ENCODE data around the gene GUCA2B. TPM values are rescaled to one million over a fixed set of nuclear protein-coding genes. Genes with fewer than 3 reads are reported as not detected.
A peak's percentile ranks its signal among the peaks of the same experiment; 100 is the strongest.

GUCA2B gene
- total RNA-seq, 1 experiment from 2014 or later: not detected

DNA sequence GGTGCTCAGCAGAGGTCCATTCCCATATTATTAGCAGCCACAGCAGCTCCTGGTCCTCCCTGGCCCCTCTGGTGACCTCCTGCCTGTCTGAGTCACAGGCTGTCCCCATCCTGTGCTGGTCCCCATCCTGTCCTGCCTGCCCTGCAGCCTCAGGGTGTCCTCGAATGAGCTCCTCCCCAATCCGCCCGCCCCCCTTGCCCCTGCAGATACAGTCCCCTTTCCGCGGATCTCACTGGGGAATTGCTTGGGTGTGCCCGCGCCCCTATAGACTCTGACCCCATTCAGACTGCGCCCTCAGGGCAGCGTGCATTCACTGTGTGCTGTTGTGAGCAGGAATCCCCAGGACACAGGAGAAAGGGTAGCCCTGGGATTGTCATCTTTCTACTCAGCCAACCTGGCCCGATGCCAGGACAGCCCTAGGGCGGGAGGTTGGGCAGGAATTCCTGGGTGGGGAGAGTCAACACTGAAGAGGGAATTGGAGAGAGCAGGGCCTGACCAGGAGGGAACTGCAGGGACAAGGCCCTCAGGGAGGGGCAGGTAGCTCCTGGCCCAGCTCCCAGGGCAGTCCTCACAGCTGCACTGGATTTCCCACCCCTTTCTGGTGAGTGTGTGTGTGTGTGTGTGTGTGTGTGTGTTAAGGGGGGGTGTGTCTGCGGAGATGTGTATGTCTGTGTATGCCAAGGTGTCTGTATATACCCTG lies 12.5 kb downstream of the GUCA2B start:
- no peak overlapping the region for H3K9ac ChIP-seq (ENCODE audit: low read length)
- H3K4me3 ChIP-seq (ENCODE audit: low read length): no peak overlapping the region
- H3K4me2 ChIP-seq (ENCODE audit: low read depth, low read length, poor library complexity, severe bottlenecking): no peak overlapping the region
- no peak for DNase-seq
- H3K79me2 ChIP-seq (ENCODE audit: low read length): no peaks in the 10 kb centered on the region
- no peaks in the 10 kb centered on the region for H3K9me3 ChIP-seq (ENCODE audit: low read length)
- 0 out of 2 replicates have a peak, but pooled peaks cover 3% of the 10 kb centered on the region for H3K27me3 ChIP-seq (ENCODE audit: low read length)
- H3K27ac ChIP-seq (ENCODE audit: low read length): no peak overlapping the region
- H3K9me2 ChIP-seq (replicated peaks; ENCODE audit: insufficient read depth, low read length): no peaks in the 10 kb centered on the region
- no peak overlapping the region for H2AFZ ChIP-seq (ENCODE audit: low read length)
- no peaks in the 10 kb centered on the region for H4K20me1 ChIP-seq (ENCODE audit: insufficient read depth, low read depth, low read length)
- no peaks in the 10 kb centered on the region for H3K36me3 ChIP-seq (ENCODE audit: insufficient read depth, low read length)
- H3K4me1 ChIP-seq (ENCODE audit: low read length): no peaks in the 10 kb centered on the region

DNA sequence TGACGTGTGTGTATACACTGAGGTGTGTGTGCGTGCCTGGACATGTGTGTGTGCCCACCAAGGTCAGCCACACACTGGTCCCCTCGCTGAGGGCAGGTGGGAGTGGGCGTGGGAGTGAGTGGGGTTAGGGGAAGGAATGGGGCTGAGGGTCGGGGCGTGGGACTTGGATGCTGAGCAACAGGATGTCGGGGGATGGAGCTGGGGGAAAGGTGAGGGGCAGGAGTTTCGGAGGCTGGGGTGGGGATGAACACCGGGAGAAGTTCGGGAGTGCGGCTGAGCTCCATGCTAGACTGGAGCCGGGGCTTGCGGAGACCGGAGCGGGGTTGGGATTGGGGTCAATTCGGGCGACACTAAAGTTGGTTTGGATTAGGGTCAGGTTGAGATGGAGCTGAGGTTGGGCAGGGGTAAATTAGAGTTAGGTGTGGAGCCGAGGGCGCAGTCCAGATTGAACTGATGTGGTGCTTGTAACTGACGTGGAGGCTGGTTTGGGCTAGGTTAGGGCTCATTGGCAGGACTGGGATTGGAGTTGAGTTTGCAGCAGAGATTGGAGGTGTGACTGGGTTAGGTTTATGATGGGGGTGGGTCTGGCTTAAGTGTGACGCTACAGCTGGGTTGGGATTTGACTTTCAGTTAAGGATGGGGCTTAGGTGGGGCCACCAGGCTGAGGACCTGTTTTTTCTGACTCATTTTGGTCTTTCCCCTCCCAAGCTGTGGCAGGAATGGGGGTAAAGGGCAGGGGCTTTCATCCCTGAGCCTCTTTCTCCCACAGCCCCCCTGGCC lies 14.6 kb downstream of the GUCA2B start:
- H3K27ac ChIP-seq (ENCODE audit: low read length): no peak overlapping the region
- H3K79me2 ChIP-seq (ENCODE audit: low read length): no peaks in the 10 kb centered on the region
- H3K27me3 ChIP-seq (ENCODE audit: low read length): no peaks in the 10 kb centered on the region
- 0 out of 2 replicates have a peak, but pooled peaks cover 2% of the 10 kb centered on the region for H4K20me1 ChIP-seq (ENCODE audit: insufficient read depth, low read depth, low read length)
- no peaks in the 10 kb centered on the region for H3K9me2 ChIP-seq (replicated peaks; ENCODE audit: insufficient read depth, low read length)
- H3K4me3 ChIP-seq (ENCODE audit: low read length): no peak overlapping the region
- H3K36me3 ChIP-seq (ENCODE audit: insufficient read depth, low read length): no peaks in the 10 kb centered on the region
- no peak overlapping the region for H3K4me2 ChIP-seq (ENCODE audit: low read depth, low read length, poor library complexity, severe bottlenecking)
- H3K9ac ChIP-seq (ENCODE audit: low read length): no peak overlapping the region
- DNase-seq: no peak
- H3K4me1 ChIP-seq (ENCODE audit: low read length): no peaks in the 10 kb centered on the region
- no peak overlapping the region for H2AFZ ChIP-seq (ENCODE audit: low read length)
- no peaks in the 10 kb centered on the region for H3K9me3 ChIP-seq (ENCODE audit: low read length)

DNA sequence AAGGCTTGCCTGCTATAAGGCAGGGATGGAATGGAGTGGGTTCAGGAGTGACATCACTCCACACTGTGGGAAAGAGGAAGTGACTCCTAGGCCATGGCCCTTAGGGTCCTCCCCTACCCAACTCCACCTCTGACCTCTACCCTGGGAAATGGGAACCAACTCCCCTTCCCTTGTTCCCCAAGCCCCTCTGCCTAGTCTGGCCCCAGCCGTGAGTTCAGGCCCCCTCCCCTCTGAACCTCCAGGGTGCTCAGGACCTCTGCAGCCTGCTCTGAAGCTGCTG lies 15.1 kb downstream of the GUCA2B start:
- Histone ChIP-seq H4K20me1 (ENCODE audit: insufficient read depth, low read depth, low read length) (0 out of 2 replicates have a peak, but pooled peaks cover 5% of the 10 kb centered on the region), H3K36me3 (ENCODE audit: insufficient read depth, low read length) (no peaks in the 10 kb centered on the region), H2AFZ (ENCODE audit: low read length) (no peak overlapping the region), H3K4me2 (ENCODE audit: low read depth, low read length, poor library complexity, severe bottlenecking) (no peak overlapping the region), H3K9me2 (replicated peaks; ENCODE audit: insufficient read depth, low read length) (no peaks in the 10 kb centered on the region), H3K79me2 (ENCODE audit: low read length) (no peaks in the 10 kb centered on the region), H3K4me3 (ENCODE audit: low read length) (no peak overlapping the region), H3K9ac (ENCODE audit: low read length) (no peak overlapping the region), H3K4me1 (ENCODE audit: low read length) (no peaks in the 10 kb centered on the region), H3K9me3 (ENCODE audit: low read length) (no peaks in the 10 kb centered on the region), H3K27ac (ENCODE audit: low read length) (no peak overlapping the region), H3K27me3 (ENCODE audit: low read length) (no peaks in the 10 kb centered on the region)
- peak; percentile 49 for DNase-seq

DNA sequence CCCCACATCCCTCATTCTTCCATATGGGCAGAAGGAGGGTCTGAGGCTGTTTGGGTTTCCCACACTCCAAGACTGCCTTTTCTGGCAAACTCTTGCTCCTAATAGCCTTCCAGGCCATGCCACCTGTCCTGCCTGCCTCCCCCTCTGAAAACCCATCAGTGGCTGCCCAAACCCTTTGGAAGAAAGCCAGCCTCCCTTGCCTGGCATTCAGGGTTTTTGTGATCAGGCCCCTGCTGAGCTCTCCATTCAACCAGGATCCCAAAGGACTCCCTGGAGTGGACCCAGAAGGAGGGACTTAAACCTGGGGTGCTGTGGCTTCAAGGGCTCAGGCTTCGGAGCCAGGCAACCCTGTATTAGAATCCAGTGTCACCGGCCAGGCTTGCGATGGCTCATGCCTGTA lies 15.6 kb downstream of the GUCA2B start:
- no peak overlapping the region for H3K4me3 ChIP-seq (ENCODE audit: low read length)
- H3K27me3 ChIP-seq (ENCODE audit: low read length): no peaks in the 10 kb centered on the region
- H3K9me3 ChIP-seq (ENCODE audit: low read length): no peaks in the 10 kb centered on the region
- DNase-seq: no peak
- H2AFZ ChIP-seq (ENCODE audit: low read length): no peak overlapping the region
- no peaks in the 10 kb centered on the region for H3K4me1 ChIP-seq (ENCODE audit: low read length)
- no peak overlapping the region for H3K9ac ChIP-seq (ENCODE audit: low read length)
- H3K36me3 ChIP-seq (ENCODE audit: insufficient read depth, low read length): no peaks in the 10 kb centered on the region
- H4K20me1 ChIP-seq (ENCODE audit: insufficient read depth, low read depth, low read length): 0 out of 2 replicates have a peak, but pooled peaks cover 5% of the 10 kb centered on the region
- no peak overlapping the region for H3K27ac ChIP-seq (ENCODE audit: low read length)
- no peaks in the 10 kb centered on the region for H3K9me2 ChIP-seq (replicated peaks; ENCODE audit: insufficient read depth, low read length)
- H3K4me2 ChIP-seq (ENCODE audit: low read depth, low read length, poor library complexity, severe bottlenecking): no peak overlapping the region
- no peaks in the 10 kb centered on the region for H3K79me2 ChIP-seq (ENCODE audit: low read length)

DNA sequence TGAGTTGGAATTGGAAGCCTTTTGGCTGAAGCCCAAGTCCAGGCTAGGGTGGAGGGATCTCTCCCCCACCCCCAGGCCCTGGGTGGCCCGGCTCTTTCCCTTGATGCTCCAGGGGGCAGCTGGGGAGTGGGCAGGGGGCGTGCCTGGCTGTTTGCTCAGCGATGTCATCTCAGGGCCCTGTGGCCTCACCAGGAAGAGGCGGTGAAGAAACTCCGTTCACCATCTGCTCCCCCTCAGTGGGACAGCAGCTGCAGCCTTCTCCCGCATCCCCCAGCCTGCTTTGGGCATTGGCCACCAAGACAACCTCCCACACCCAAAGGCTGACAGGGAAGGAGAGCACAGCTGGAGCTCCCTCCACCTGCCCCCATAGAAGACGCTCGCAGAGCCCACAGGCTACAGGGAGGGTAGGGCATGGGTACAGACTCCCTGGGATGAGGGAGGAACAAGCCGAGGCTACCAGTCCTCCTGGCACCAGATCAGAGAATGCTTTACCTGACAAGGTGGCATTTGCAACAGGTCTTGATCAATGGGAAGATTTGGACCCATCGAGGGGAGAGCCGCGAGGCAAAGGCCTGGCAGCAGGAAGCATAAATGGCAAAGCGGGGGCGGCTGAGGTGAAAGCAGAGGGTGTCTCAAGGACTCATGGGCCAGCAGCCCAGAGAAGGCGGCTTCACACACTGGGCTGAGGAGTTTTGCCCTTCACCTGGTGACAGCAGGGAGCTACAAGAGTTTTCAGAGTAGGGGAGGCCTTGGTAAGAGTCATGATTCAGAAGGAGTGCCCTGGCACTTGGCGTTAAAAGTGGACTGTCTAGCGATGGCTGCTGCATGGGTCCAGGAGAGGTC lies 17.8 kb downstream of the GUCA2B start:
- H3K4me3 ChIP-seq (ENCODE audit: low read length): no peak overlapping the region
- no peaks in the 10 kb centered on the region for H3K9me3 ChIP-seq (ENCODE audit: low read length)
- H3K36me3 ChIP-seq (ENCODE audit: insufficient read depth, low read length): no peaks in the 10 kb centered on the region

DNA sequence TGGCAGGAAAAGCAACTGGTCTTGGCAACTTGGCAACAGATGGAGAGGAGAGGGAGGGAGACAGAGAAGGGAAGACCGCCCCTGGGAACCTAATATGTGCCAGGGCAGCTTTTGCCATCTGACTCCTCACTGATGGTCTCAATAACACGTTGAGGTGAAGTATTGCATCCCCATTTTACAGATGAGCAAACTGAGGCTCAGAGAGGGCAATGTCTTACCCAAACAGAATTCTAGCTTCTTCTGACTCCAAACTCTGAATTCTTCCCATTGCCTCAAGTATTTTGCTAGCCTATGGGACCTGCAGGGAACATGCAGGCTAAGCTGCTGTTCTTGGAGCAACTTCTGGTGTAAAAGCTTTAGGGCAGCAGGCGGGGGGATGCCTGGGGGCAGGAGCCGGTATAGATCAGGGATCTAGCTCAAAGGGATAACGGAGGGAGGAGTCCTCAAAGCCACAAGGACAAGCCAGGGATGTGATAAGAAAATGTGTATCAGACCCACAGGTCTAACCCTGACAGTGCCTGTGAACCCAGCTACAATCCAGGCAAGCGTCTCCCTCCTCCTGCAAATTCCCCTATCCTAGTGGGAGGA lies 18.6 kb downstream of the GUCA2B start:
- no peak for DNase-seq
- Histone ChIP-seq H3K27ac (ENCODE audit: low read length) (no peak overlapping the region), H3K27me3 (ENCODE audit: low read length) (no peaks in the 10 kb centered on the region), H3K79me2 (ENCODE audit: low read length) (no peaks in the 10 kb centered on the region), H3K4me3 (ENCODE audit: low read length) (no peak overlapping the region), H3K4me2 (ENCODE audit: low read depth, low read length, poor library complexity, severe bottlenecking) (no peak overlapping the region), H3K9me2 (replicated peaks; ENCODE audit: insufficient read depth, low read length) (no peaks in the 10 kb centered on the region), H3K9me3 (ENCODE audit: low read length) (no peaks in the 10 kb centered on the region), H3K36me3 (ENCODE audit: insufficient read depth, low read length) (no peaks in the 10 kb centered on the region), H3K4me1 (ENCODE audit: low read length) (no peaks in the 10 kb centered on the region), H2AFZ (ENCODE audit: low read length) (no peak overlapping the region), H4K20me1 (ENCODE audit: insufficient read depth, low read depth, low read length) (0 out of 2 replicates have a peak, but pooled peaks cover 5% of the 10 kb centered on the region), H3K9ac (ENCODE audit: low read length) (no peak overlapping the region)

More for the DNA sequence above, 17.8 kb downstream of the GUCA2B start:
- no peak for DNase-seq
- Histone ChIP-seq H2AFZ (ENCODE audit: low read length) (no peak overlapping the region), H4K20me1 (ENCODE audit: insufficient read depth, low read depth, low read length) (0 out of 2 replicates have a peak, but pooled peaks cover 5% of the 10 kb centered on the region), H3K4me1 (ENCODE audit: low read length) (no peaks in the 10 kb centered on the region), H3K27ac (ENCODE audit: low read length) (no peak overlapping the region), H3K79me2 (ENCODE audit: low read length) (no peaks in the 10 kb centered on the region), H3K4me2 (ENCODE audit: low read depth, low read length, poor library complexity, severe bottlenecking) (no peak overlapping the region), H3K9ac (ENCODE audit: low read length) (no peak overlapping the region), H3K27me3 (ENCODE audit: low read length) (no peaks in the 10 kb centered on the region), H3K9me2 (replicated peaks; ENCODE audit: insufficient read depth, low read length) (no peaks in the 10 kb centered on the region)

DNA sequence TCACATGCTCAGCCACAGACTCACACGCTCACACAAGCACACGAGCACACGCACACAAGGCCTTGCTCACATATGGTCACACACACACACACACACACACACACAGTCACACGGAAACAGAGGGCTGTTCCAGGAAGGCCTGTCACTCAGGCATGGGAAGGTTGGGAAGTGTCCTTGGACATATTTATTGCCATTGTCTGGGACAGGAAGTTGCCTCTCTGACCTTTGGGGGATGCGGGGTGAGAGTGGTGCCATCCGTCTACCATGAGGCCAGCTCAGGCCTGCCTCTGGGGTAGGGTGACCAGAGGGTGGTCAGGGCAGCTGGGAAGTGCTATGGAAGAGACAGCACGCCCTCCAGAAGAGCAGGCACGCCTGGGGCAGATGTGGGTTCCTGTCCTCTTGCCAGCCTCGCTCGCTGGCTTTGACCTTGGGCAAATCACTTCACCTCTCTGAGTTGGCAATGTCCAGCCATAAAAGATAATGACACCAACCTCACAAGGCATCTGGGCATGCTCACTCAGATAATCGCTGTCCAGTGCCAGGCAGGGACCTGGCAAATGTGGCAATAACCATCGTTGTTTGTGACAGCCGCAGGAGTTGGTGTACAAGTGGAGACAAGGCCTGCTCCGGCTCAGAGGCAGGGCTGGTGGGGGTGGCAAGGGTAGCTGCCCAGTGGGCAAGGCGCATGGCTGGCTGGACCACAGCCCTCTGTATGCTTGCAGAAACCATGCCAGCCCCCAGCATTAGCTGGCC lies 19.3 kb downstream of the GUCA2B start:
- no peaks in the 10 kb centered on the region for H3K36me3 ChIP-seq (ENCODE audit: insufficient read depth, low read length)
- H3K9ac ChIP-seq (ENCODE audit: low read length): no peak overlapping the region
- DNase-seq: no peak
- no peak overlapping the region for H3K27ac ChIP-seq (ENCODE audit: low read length)
- H2AFZ ChIP-seq (ENCODE audit: low read length): no peak overlapping the region
- no peak overlapping the region for H3K4me2 ChIP-seq (ENCODE audit: low read depth, low read length, poor library complexity, severe bottlenecking)
- H3K9me2 ChIP-seq (replicated peaks; ENCODE audit: insufficient read depth, low read length): no peaks in the 10 kb centered on the region
- H4K20me1 ChIP-seq (ENCODE audit: insufficient read depth, low read depth, low read length): 0 out of 2 replicates have a peak, but pooled peaks cover 5% of the 10 kb centered on the region
- no peaks in the 10 kb centered on the region for H3K4me1 ChIP-seq (ENCODE audit: low read length)
- H3K9me3 ChIP-seq (ENCODE audit: low read length): no peaks in the 10 kb centered on the region
- H3K4me3 ChIP-seq (ENCODE audit: low read length): no peak overlapping the region
- H3K27me3 ChIP-seq (ENCODE audit: low read length): no peaks in the 10 kb centered on the region
- H3K79me2 ChIP-seq (ENCODE audit: low read length): no peaks in the 10 kb centered on the region

Data from Karpas-422 (cell line).